ENCODE results near the gene DTD1.

DTD1 gene

GRCh38 chr20:18712882-18713281, 125.0 kb downstream of the DTD1 start:
- Histone ChIP-seq H4K5ac (ENCODE audit: low read length) (no peak overlapping the region), H3K56ac (ENCODE audit: low read length) (no peak overlapping the region), H3K23ac (ENCODE audit: low read length) (no peak overlapping the region), H2BK15ac (replicated peaks; ENCODE audit: low read depth) (no peak overlapping the region), H3K36me3 (ENCODE audit: control insufficient read depth, insufficient read depth, low read length) (no peaks in the 10 kb centered on the region), H3K9ac (ENCODE audit: low read length) (no peak overlapping the region), H2BK120ac (ENCODE audit: low read depth, low read length) (no peak overlapping the region), H2AK5ac (ENCODE audit: low read length) (no peak overlapping the region), H3K4ac (ENCODE audit: low read depth, low read length) (no peak overlapping the region), H3K4me3 (ENCODE audit: low read length) (no peak overlapping the region), H3K27me3 (ENCODE audit: insufficient read depth, low read length, poor library complexity) (no peaks in the 10 kb centered on the region), H3K27ac (ENCODE audit: low read depth, low read length) (no peak overlapping the region), H3K4me1 (ENCODE audit: control insufficient read depth, low read depth, low read length) (no peaks in the 10 kb centered on the region), H4K8ac (ENCODE audit: low read depth, low read length) (no peak overlapping the region), H3K18ac (ENCODE audit: low read length) (no peak overlapping the region), H3K79me2 (ENCODE audit: control insufficient read depth, insufficient read depth, low read length) (no peaks in the 10 kb centered on the region), H3K79me1 (ENCODE audit: low read length) (no peaks in the 10 kb centered on the region), H3K4me2 (ENCODE audit: low read length) (no peak overlapping the region), H2BK5ac (ENCODE audit: low read length) (no peak overlapping the region)
- DNase-seq: peak; percentile 73
- no CpG with 5 or more reads among the region's 3 CpGs for WGBS (ENCODE audit: extremely low coverage, insufficient coverage, low lambda C conversion rate)

- H2BK15ac ChIP-seq (replicated peaks; ENCODE audit: low read depth): no peak overlapping the region
- H4K8ac ChIP-seq (ENCODE audit: low read depth, low read length): no peak overlapping the region
- H3K56ac ChIP-seq (ENCODE audit: low read length): no peak overlapping the region
- H2BK5ac ChIP-seq (ENCODE audit: low read length): no peak overlapping the region
- H3K4me2 ChIP-seq (ENCODE audit: low read length): no peak overlapping the region
- H3K27me3 ChIP-seq (ENCODE audit: insufficient read depth, low read length, poor library complexity): no peaks in the 10 kb centered on the region
- WGBS (ENCODE audit: extremely low coverage, insufficient coverage, low lambda C conversion rate): no CpG with 5 or more reads among the region's 3 CpGs
- H3K79me2 ChIP-seq (ENCODE audit: control insufficient read depth, insufficient read depth, low read length): no peaks in the 10 kb centered on the region
- H3K36me3 ChIP-seq (ENCODE audit: control insufficient read depth, insufficient read depth, low read length): no peaks in the 10 kb centered on the region
- H3K23ac ChIP-seq (ENCODE audit: low read length): no peak overlapping the region
- DNase-seq: no peak
- no peak overlapping the region for H3K4me3 ChIP-seq (ENCODE audit: low read length)
- H3K27ac ChIP-seq (ENCODE audit: low read depth, low read length): no peak overlapping the region
- no peak overlapping the region for H3K4ac ChIP-seq (ENCODE audit: low read depth, low read length)
- H2BK120ac ChIP-seq (ENCODE audit: low read depth, low read length): no peak overlapping the region
- H3K79me1 ChIP-seq (ENCODE audit: low read length): no peaks in the 10 kb centered on the region
- H3K18ac ChIP-seq (ENCODE audit: low read length): no peak overlapping the region
- H3K4me1 ChIP-seq (ENCODE audit: control insufficient read depth, low read depth, low read length): no peaks in the 10 kb centered on the region
- no peak overlapping the region for H4K5ac ChIP-seq (ENCODE audit: low read length)
- H3K9ac ChIP-seq (ENCODE audit: low read length): no peak overlapping the region
- H2AK5ac ChIP-seq (ENCODE audit: low read length): no peak overlapping the region
Observed at GRCh38 chr20:18715564-18715963, 127.7 kb downstream of the DTD1 start.

- Histone ChIP-seq H3K4ac (ENCODE audit: low read depth, low read length) (no peak overlapping the region), H2BK5ac (ENCODE audit: low read length) (no peak overlapping the region), H2BK15ac (replicated peaks; ENCODE audit: low read depth) (no peak overlapping the region), H3K4me3 (ENCODE audit: low read length) (no peak overlapping the region), H3K9ac (ENCODE audit: low read length) (no peak overlapping the region), H3K18ac (ENCODE audit: low read length) (no peak overlapping the region), H3K27me3 (ENCODE audit: insufficient read depth, low read length, poor library complexity) (no peaks in the 10 kb centered on the region), H3K79me2 (ENCODE audit: control insufficient read depth, insufficient read depth, low read length) (no peaks in the 10 kb centered on the region), H2BK120ac (ENCODE audit: low read depth, low read length) (no peak overlapping the region), H4K5ac (ENCODE audit: low read length) (no peak overlapping the region), H4K8ac (ENCODE audit: low read depth, low read length) (no peak overlapping the region), H2AK5ac (ENCODE audit: low read length) (no peak overlapping the region), H3K56ac (ENCODE audit: low read length) (no peak overlapping the region), H3K36me3 (ENCODE audit: control insufficient read depth, insufficient read depth, low read length) (no peaks in the 10 kb centered on the region), H3K4me2 (ENCODE audit: low read length) (no peak overlapping the region), H3K23ac (ENCODE audit: low read length) (no peak overlapping the region), H3K79me1 (ENCODE audit: low read length) (no peaks in the 10 kb centered on the region), H3K4me1 (ENCODE audit: control insufficient read depth, low read depth, low read length) (no peaks in the 10 kb centered on the region), H3K27ac (ENCODE audit: low read depth, low read length) (no peak overlapping the region)
- DNase-seq: no peak
- WGBS (ENCODE audit: extremely low coverage, insufficient coverage, low lambda C conversion rate): no CpG with 5 or more reads among the region's 1 CpG
Observed at GRCh38 chr20:18717062-18717461, 129.2 kb downstream of the DTD1 start.

- no peak overlapping the region for H2AK5ac ChIP-seq (ENCODE audit: low read length)
- no peak overlapping the region for H3K4ac ChIP-seq (ENCODE audit: low read depth, low read length)
- H3K4me2 ChIP-seq (ENCODE audit: low read length): no peak overlapping the region
- no CpG with 5 or more reads among the region's 3 CpGs for WGBS (ENCODE audit: extremely low coverage, insufficient coverage, low lambda C conversion rate)
- H4K5ac ChIP-seq (ENCODE audit: low read length): no peak overlapping the region
- no peak overlapping the region for H4K8ac ChIP-seq (ENCODE audit: low read depth, low read length)
- DNase-seq: peak; percentile 19
- no peaks in the 10 kb centered on the region for H3K4me1 ChIP-seq (ENCODE audit: control insufficient read depth, low read depth, low read length)
- H3K18ac ChIP-seq (ENCODE audit: low read length): no peak overlapping the region
- H3K27ac ChIP-seq (ENCODE audit: low read depth, low read length): no peak overlapping the region
- H3K79me1 ChIP-seq (ENCODE audit: low read length): no peaks in the 10 kb centered on the region
- H3K79me2 ChIP-seq (ENCODE audit: control insufficient read depth, insufficient read depth, low read length): no peaks in the 10 kb centered on the region
- no peak overlapping the region for H3K9ac ChIP-seq (ENCODE audit: low read length)
- H3K56ac ChIP-seq (ENCODE audit: low read length): no peak overlapping the region
- no peak overlapping the region for H3K23ac ChIP-seq (ENCODE audit: low read length)
- H3K36me3 ChIP-seq (ENCODE audit: control insufficient read depth, insufficient read depth, low read length): no peaks in the 10 kb centered on the region
- no peak overlapping the region for H2BK15ac ChIP-seq (replicated peaks; ENCODE audit: low read depth)
- no peak overlapping the region for H2BK5ac ChIP-seq (ENCODE audit: low read length)
- no peak overlapping the region for H2BK120ac ChIP-seq (ENCODE audit: low read depth, low read length)
- H3K4me3 ChIP-seq (ENCODE audit: low read length): no peak overlapping the region
- H3K27me3 ChIP-seq (ENCODE audit: insufficient read depth, low read length, poor library complexity): no peaks in the 10 kb centered on the region
Observed at GRCh38 chr20:18718129-18718528, 130.3 kb downstream of the DTD1 start.

- no peak overlapping the region for H3K23ac ChIP-seq (ENCODE audit: low read length)
- no peaks in the 10 kb centered on the region for H3K36me3 ChIP-seq (ENCODE audit: control insufficient read depth, insufficient read depth, low read length)
- H2BK5ac ChIP-seq (ENCODE audit: low read length): no peak overlapping the region
- H3K4me1 ChIP-seq (ENCODE audit: control insufficient read depth, low read depth, low read length): no peaks in the 10 kb centered on the region
- H3K4me3 ChIP-seq (ENCODE audit: low read length): no peak overlapping the region
- H3K18ac ChIP-seq (ENCODE audit: low read length): no peak overlapping the region
- WGBS (ENCODE audit: extremely low coverage, insufficient coverage, low lambda C conversion rate): no CpG with 5 or more reads among the region's 3 CpGs
- H2BK120ac ChIP-seq (ENCODE audit: low read depth, low read length): no peak overlapping the region
- no peak overlapping the region for H3K56ac ChIP-seq (ENCODE audit: low read length)
- H3K79me2 ChIP-seq (ENCODE audit: control insufficient read depth, insufficient read depth, low read length): no peaks in the 10 kb centered on the region
- H3K27me3 ChIP-seq (ENCODE audit: insufficient read depth, low read length, poor library complexity): no peaks in the 10 kb centered on the region
- H4K5ac ChIP-seq (ENCODE audit: low read length): no peak overlapping the region
- no peak overlapping the region for H3K9ac ChIP-seq (ENCODE audit: low read length)
- no peak overlapping the region for H4K8ac ChIP-seq (ENCODE audit: low read depth, low read length)
- no peak for DNase-seq
- no peak overlapping the region for H3K4ac ChIP-seq (ENCODE audit: low read depth, low read length)
- H3K79me1 ChIP-seq (ENCODE audit: low read length): no peaks in the 10 kb centered on the region
- H3K27ac ChIP-seq (ENCODE audit: low read depth, low read length): no peak overlapping the region
- no peak overlapping the region for H2BK15ac ChIP-seq (replicated peaks; ENCODE audit: low read depth)
- H2AK5ac ChIP-seq (ENCODE audit: low read length): no peak overlapping the region
- H3K4me2 ChIP-seq (ENCODE audit: low read length): no peak overlapping the region
Observed at GRCh38 chr20:18719426-18719825, 131.6 kb downstream of the DTD1 start.

- no CpG with 5 or more reads among the region's 9 CpGs for WGBS (ENCODE audit: extremely low coverage, insufficient coverage, low lambda C conversion rate)
- no peaks in the 10 kb centered on the region for H3K79me2 ChIP-seq (ENCODE audit: control insufficient read depth, insufficient read depth, low read length)
- H2BK5ac ChIP-seq (ENCODE audit: low read length): no peak overlapping the region
- H3K23ac ChIP-seq (ENCODE audit: low read length): no peak overlapping the region
- no peak overlapping the region for H3K27ac ChIP-seq (ENCODE audit: low read depth, low read length)
- H2BK15ac ChIP-seq (replicated peaks; ENCODE audit: low read depth): no peak overlapping the region
- H4K5ac ChIP-seq (ENCODE audit: low read length): no peak overlapping the region
- H3K4ac ChIP-seq (ENCODE audit: low read depth, low read length): no peak overlapping the region
- H2BK120ac ChIP-seq (ENCODE audit: low read depth, low read length): no peak overlapping the region
- no peak overlapping the region for H3K9ac ChIP-seq (ENCODE audit: low read length)
- H3K4me1 ChIP-seq (ENCODE audit: control insufficient read depth, low read depth, low read length): no peaks in the 10 kb centered on the region
- no peak overlapping the region for H3K4me2 ChIP-seq (ENCODE audit: low read length)
- H3K56ac ChIP-seq (ENCODE audit: low read length): no peak overlapping the region
- H3K4me3 ChIP-seq (ENCODE audit: low read length): no peak overlapping the region
- H3K79me1 ChIP-seq (ENCODE audit: low read length): no peaks in the 10 kb centered on the region
- no peak overlapping the region for H3K18ac ChIP-seq (ENCODE audit: low read length)
- no peaks in the 10 kb centered on the region for H3K27me3 ChIP-seq (ENCODE audit: insufficient read depth, low read length, poor library complexity)
- no peaks in the 10 kb centered on the region for H3K36me3 ChIP-seq (ENCODE audit: control insufficient read depth, insufficient read depth, low read length)
- no peak for DNase-seq
- no peak overlapping the region for H4K8ac ChIP-seq (ENCODE audit: low read depth, low read length)
- H2AK5ac ChIP-seq (ENCODE audit: low read length): no peak overlapping the region
Observed at GRCh38 chr20:18721551-18722115, 133.8 kb downstream of the DTD1 start.

Measured in mesendoderm (in vitro differentiated cells).